Vagina (tissue), 2 donors: Measurements from ENCODE around the gene SPSB3.

Source experiments
- POLR2A ChIP-seq, 2 donors: fragments of 450-650 bp; IDR thresholded peaks; one replicate each; pipeline ENCODE4 v1.6.1; 2017; ENCODE audit warnings: antibody characterized with exemption in 2 of 2, mild to moderate bottlenecking in 2 of 2, moderate library complexity in 2 of 2
- TF ChIP-seq, protein P1 (sequence below), 3 experiments: fragments of 450-650 bp in 2 of 3; fragments of 200-600 bp in 1 of 3; sonication (generic) in 1 of 3; IDR thresholded peaks; one replicate each; pipeline ENCODE4 v1.5.1; 2017 to 2019; ENCODE audit warnings: antibody characterized with exemption in 3 of 3, mild to moderate bottlenecking in 2 of 3, moderate library complexity in 2 of 3

DNA sequence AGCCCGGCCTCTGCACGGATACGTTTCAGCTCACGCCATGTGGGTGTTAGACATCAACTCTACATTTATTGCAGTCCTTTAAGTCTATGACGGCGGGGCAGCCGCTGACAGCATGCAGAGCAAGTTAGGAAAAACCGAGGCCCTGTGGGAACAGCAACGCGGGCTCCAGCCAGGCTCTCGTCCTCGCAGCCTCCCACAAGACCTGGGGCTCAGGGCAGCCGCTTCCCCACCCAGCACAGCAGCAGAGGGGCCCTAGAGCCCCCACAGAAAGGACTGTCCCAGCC lies 5.8 kb downstream of the SPSB3 start:
- TF ChIP-seq, protein P1, sequence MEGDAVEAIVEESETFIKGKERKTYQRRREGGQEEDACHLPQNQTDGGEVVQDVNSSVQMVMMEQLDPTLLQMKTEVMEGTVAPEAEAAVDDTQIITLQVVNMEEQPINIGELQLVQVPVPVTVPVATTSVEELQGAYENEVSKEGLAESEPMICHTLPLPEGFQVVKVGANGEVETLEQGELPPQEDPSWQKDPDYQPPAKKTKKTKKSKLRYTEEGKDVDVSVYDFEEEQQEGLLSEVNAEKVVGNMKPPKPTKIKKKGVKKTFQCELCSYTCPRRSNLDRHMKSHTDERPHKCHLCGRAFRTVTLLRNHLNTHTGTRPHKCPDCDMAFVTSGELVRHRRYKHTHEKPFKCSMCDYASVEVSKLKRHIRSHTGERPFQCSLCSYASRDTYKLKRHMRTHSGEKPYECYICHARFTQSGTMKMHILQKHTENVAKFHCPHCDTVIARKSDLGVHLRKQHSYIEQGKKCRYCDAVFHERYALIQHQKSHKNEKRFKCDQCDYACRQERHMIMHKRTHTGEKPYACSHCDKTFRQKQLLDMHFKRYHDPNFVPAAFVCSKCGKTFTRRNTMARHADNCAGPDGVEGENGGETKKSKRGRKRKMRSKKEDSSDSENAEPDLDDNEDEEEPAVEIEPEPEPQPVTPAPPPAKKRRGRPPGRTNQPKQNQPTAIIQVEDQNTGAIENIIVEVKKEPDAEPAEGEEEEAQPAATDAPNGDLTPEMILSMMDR (IDR thresholded peaks at IDR 0.05): no peak
- no peak for TF ChIP-seq POLR2A (IDR thresholded peaks at IDR 0.05)
